Measurements from ENCODE around the gene HRAS. TPM values are rescaled to one million over a fixed set of nuclear protein-coding genes. Genes with fewer than 3 reads are reported as not detected.
A peak's percentile ranks its signal among the peaks of the same experiment; 100 is the strongest.

HRAS gene
- polyA plus RNA-seq, 3 donors, result 39.3 to 52.1 (median 50.3) TPM

GRCh38 chr11:573146-573759 lies 37.9 kb upstream of the HRAS start:
- DNase-seq (ENCODE audit: extremely low read depth in 1 of 11, low read depth in 9 of 11, low spot score in 4 of 11), result no peak

- no peak for DNase-seq (ENCODE audit: extremely low read depth in 1 of 11, low read depth in 9 of 11, low spot score in 4 of 11)
These were observed 36.4 kb upstream of the HRAS start for GRCh38 chr11:571802-572185.

DNA sequence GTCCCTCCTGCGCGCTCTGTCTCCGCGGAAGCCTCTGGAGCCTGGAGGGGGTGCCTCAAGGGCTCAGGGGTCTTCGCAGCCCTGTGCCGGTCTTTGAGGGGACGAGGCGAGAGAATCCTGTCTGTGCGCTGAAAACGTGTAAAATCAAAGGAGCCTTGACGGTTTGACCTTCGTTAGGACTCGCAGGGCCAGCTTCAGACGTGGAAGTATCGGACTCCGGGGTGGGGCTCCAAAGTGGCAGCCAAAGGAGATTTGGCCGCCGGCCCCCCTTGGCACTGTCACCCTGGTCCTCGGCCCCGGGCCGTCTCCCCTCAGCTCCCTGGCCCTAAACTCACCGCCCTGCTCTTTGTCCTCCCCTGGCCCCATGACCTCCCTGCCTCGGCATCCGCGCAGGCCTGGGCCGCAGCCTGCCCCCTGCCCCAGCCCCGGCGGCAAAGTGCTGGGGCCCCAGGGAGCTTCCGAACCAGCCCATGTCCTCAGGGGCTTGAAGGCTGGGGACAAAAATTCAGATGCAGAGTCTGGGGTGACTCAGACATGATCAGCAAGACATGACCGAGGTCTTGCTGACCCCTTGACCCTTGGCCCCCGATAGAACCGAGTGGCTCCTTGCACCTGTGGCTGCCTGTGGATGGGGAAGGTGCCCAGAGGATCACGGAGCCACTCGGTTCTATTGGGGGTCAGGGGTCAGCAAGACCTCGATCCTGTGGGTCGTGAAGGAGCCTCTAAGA lies 33.9 kb upstream of the HRAS start:
- DNase-seq (ENCODE audit: extremely low read depth in 1 of 11, low read depth in 9 of 11, low spot score in 4 of 11), result no peak

DNA sequence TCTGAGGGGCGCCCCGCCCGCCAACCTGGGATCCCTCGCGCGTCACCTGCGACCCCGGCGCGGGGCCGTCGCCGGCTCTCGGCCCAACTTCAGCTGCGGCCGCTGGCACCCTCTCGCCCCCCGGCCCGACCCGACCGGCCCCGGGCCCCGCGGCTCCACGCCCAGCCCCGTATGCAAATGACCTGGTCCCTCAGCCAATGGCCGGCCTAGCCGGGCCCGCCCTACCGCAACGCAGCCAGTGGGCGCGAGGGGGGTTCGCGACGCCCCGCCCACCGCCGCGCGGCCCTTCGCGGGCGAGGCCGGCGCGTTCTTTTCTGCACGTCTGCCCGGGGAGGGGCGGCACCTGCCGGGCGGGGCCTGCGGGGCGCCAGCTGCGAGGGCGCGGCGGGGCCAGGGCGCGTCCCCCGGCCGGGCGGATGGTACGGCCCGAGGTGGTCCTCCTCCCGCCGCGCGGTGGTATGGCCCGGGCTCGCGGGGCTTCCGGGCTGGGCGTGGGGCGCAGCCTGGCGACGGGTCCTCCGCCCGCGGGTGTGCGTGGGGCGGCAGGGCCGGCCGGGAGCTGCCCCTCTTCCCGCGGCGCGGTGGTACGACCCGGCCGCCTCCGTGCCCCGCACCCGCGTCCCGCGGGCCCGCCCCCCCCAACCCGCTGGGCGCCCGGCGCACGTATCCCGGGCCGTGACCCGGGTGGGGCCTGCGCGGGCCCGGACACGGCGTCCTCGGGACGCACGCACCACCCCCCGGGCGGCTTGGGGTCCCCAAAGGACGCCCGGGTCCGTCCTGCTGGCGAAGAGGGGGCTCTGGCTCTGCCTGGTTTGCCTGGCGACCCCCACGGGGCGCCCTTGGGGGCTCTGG lies 33.2 kb upstream of the HRAS start:
- peak in 10 of 11 donors; percentile 64 to 92 (median 88) for DNase-seq (ENCODE audit: extremely low read depth in 1 of 11, low read depth in 9 of 11, low spot score in 4 of 11)

DNA sequence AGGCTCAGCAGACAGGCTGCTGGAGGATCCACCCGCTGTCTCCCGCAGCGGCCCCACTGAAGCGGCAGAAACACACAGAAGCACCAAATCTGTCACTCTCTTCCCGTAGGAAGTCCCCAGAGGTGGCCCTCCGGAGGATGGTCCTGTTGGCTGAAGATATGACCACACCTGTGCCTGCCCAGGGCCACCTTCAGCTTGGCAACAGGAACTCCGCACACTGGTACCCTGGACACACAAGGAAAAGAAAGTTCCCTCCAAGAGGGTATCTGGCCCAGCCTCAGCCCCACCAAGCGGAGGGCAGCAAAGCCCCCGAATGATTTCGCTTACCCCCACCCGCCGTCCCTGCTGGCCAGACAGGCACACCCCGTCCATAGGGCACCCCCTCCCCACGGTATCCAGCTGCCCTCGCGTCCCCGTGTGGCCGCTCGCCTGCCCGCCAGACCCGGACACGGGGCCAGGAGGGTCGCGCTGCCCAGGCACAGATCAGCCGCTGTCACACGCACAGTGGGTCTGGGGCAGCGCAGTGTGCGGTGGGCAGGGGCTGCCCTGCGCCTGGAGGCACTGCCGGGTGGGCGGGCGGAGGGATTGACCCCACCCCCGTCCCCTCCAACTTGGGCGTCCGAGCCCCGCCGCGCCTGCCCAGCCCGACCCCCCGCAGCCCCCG lies 32.4 kb upstream of the HRAS start:
- DNase-seq (ENCODE audit: extremely low read depth in 1 of 11, low read depth in 9 of 11, low spot score in 4 of 11), result no peak

DNA sequence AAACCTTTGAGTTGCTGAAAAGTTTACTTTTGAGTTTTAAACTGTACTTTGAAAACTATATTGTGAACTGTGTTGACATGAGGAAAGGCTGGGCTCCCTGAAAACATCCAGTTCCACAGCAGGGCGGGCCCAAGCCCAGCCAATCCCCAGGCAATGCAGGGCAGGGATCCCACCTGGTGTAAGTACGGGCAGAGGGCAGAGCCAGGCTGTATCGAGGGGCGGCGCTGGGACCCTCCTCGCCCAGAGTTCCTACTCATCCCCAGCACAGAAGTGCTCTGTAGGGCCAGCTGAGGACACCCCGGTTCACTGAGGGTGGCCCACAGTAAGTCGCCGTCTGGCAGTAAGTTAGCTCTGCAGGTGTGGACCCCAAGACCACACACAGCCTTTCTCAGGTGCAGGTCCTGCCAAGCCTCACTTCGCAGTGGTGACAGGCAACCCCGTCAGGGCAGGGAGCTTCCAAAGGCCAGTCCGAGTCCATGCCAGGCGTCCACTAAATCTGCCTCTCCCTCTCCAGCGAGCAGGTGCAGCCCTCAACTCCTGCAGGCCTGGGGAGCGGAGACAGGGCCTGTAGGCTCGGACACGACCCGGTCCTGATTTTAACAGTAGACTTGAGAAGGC lies 31.7 kb upstream of the HRAS start:
- DNase-seq (ENCODE audit: extremely low read depth in 1 of 11, low read depth in 9 of 11, low spot score in 4 of 11), result no peak

DNA sequence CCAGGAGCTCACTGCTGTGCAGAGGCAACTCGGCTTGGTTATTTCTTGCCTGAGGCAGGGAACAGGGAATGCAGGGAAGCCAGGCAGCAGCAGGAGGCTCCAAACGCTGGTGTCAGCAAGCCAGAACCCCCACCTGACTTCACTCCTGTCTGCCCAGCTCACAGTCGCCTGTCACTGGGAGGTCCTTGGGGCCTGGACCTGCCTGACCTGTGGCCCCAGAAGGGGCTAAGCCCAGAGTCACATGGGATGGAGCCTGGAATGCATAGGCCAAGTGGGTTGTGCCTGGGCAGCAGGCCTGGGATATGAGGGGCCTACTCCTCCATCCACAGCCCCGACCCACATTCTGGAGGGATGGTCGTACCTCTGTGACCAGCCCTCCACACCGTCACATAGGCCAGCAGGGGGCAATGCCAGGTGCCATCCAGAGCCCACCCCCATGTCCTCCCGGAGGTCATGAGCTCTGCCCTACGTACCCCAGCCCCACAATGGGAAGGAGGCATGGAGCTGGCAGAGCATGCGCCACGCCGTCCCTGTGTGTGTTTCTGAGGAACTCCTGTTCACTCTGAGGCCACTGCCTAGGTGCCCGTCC lies 30.6 kb upstream of the HRAS start:
- no peak for DNase-seq (ENCODE audit: extremely low read depth in 1 of 11, low read depth in 9 of 11, low spot score in 4 of 11)

DNA sequence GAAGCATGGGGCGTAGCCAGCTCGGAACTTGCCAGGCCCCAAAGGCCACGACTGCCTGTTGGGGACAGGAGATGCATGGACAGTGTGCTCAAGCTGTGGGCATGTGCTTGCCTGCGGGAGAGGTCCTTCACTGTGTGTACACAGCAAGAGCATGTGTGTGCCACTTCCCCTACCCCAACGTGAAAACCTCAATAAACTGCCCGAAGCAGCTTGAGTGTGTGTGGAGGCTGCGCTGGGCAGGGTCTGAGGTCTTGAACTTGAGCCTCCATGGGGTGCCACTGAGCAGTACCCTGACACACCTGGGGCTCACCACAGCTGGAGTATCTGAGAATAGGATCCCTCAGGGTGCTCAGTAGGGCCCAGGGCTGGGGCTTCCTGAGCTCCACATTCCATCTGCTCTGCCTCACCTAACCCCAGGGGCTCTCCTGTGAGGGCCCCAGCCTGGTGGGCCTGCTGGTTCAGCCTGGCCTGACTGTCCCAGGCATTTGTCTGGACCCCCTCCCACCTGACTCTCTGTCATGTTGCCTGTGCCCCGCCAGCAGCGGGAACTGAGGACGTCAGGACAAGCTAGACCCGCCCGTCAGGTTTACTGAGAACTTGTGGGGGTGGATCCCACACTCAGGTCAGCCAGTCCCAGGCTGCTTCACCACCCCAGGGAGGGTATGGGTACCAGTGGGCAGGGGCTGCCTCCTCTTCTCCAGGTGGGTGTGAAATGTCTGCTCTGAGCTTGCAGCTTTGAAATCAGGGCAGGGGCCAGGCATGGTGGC lies 28.6 kb upstream of the HRAS start:
- DNase-seq (ENCODE audit: extremely low read depth in 1 of 11, low read depth in 9 of 11, low spot score in 4 of 11), result no peak

GRCh38 chr11:563066-563811 lies 27.9 kb upstream of the HRAS start:
- no peak for DNase-seq (ENCODE audit: extremely low read depth in 1 of 11, low read depth in 9 of 11, low spot score in 4 of 11)

- no peak for DNase-seq (ENCODE audit: extremely low read depth in 1 of 11, low read depth in 9 of 11, low spot score in 4 of 11)
These were observed 26.8 kb upstream of the HRAS start for GRCh38 chr11:562046-562645.

DNA sequence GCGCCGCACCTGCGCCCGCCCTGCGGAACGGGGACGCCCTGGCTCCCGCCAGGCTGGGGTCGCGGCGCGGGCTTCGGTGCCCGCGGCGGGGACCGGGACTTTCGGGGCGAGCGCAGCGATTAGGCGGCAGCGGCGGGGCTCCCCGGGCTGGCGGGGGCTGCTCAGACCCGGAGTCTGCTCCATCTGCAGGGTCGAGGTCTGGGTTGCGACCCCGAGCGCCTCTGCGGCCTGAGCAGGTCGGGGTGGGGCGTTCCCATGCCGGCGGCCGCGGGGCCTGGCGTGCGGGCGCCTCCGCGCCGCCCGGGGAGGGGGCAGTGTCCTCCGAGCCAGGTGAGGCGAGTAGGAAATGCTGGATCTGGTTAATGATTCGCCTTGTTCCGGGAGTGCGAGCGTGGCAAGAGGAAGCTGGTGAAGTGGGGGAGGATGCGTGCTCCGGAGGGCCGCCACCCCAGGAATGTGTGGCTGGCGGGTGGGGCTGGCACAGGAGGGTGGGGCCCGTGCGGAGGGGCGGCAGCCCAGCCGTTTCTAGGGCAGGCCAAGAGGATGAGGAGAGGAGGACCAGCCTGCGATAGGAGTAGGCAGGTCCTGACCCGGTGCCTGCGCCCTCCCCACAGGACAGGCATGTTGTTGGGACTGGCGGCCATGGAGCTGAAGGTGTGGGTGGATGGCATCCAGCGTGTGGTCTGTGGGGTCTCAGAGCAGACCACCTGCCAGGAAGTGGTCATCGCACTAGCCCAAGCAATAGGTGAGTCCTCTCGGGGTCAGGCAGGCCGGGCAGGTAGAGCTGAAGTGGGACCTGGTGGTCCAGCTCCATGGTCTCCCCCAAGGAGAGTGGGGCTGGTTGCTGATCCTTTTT lies 26.0 kb upstream of the HRAS start:
- DNase-seq (ENCODE audit: extremely low read depth in 1 of 11, low read depth in 9 of 11, low spot score in 4 of 11), result peak in 7 of 11 donors; percentile 56 to 87 (median 71)

- DNase-seq (ENCODE audit: extremely low read depth in 1 of 11, low read depth in 9 of 11, low spot score in 4 of 11), result peak in 8 of 11 donors; percentile 72 to 88 (median 80)
These were observed 25.1 kb upstream of the HRAS start, which contains the start of the genes LMNTD2 and RASSF7 for GRCh38 chr11:560305-561147. Gene LMNTD2, minus strand, starts transcription at chr11:560738. Its CDS starts 22 bp downstream, at chr11:560716. Gene RASSF7, plus strand, starts transcription at chr11:560970. Its CDS starts 799 bp downstream, at chr11:561769.

- DNase-seq (ENCODE audit: extremely low read depth in 1 of 11, low read depth in 9 of 11, low spot score in 4 of 11), result no peak
These were observed 24.4 kb upstream of the HRAS start for GRCh38 chr11:559712-560304.

GRCh38 chr11:559020-559620 lies 23.7 kb upstream of the HRAS start:
- DNase-seq (ENCODE audit: extremely low read depth in 1 of 11, low read depth in 9 of 11, low spot score in 4 of 11), result no peak
